GM18498 (cell line): Measurements from ENCODE around the gene PDLIM5.
"Not testable (repeated sequence)": the region's sequence is repeated elsewhere in the genome, so short reads cannot be mapped to it uniquely, and the experiment has no call there.

Experiments
- ATAC-seq: cut with Tn5 transposase; IDR thresholded peaks from one replicate; pipeline ENCODE4 v1.9.1; 2021; ENCODE audit warnings: mild to moderate bottlenecking, moderate library complexity; ENCODE audit not compliant: unreplicated experiment

Gene PDLIM5

GRCh38 chr4:94551643-94552564 lies 100.2 kb downstream of the PDLIM5 start:
- no peak for ATAC-seq

- ATAC-seq: not testable (repeated sequence)
Observed at GRCh38 chr4:94556047-94556446, 104.3 kb downstream of the PDLIM5 start.

GRCh38 chr4:94557632-94558031 lies 105.9 kb downstream of the PDLIM5 start:
- ATAC-seq: not testable (repeated sequence)

GRCh38 chr4:94558392-94558904 lies 106.7 kb downstream of the PDLIM5 start:
- ATAC-seq: no peak

GRCh38 chr4:94559351-94559806 lies 107.6 kb downstream of the PDLIM5 start:
- ATAC-seq: no peak

GRCh38 chr4:94561249-94562024 lies 109.7 kb downstream of the PDLIM5 start:
- no peak for ATAC-seq

GRCh38 chr4:94562285-94562684 lies 110.5 kb downstream of the PDLIM5 start:
- ATAC-seq: no peak

GRCh38 chr4:94564252-94564651 lies 112.5 kb downstream of the PDLIM5 start:
- no peak for ATAC-seq

GRCh38 chr4:94566420-94566819 lies 114.7 kb downstream of the PDLIM5 start:
- no peak for ATAC-seq

- ATAC-seq: peak; percentile 88
Observed at GRCh38 chr4:94567811-94568210, 116.1 kb downstream of the PDLIM5 start.

GRCh38 chr4:94570558-94570957 lies 118.8 kb downstream of the PDLIM5 start:
- no peak for ATAC-seq

- no peak for ATAC-seq
Observed at GRCh38 chr4:94571298-94571697, 119.6 kb downstream of the PDLIM5 start.

GRCh38 chr4:94571715-94572114 lies 120.0 kb downstream of the PDLIM5 start:
- no peak for ATAC-seq

- ATAC-seq: no peak
Observed at GRCh38 chr4:94574050-94574449, 122.3 kb downstream of the PDLIM5 start.

GRCh38 chr4:94574616-94575015 lies 122.9 kb downstream of the PDLIM5 start:
- no peak for ATAC-seq

GRCh38 chr4:94575652-94576051 lies 123.9 kb downstream of the PDLIM5 start:
- ATAC-seq: no peak

- ATAC-seq: no peak
Observed at GRCh38 chr4:94576210-94576609, 124.5 kb downstream of the PDLIM5 start.

- no peak for ATAC-seq
Observed at GRCh38 chr4:94577136-94577535, 125.4 kb downstream of the PDLIM5 start.

GRCh38 chr4:94578195-94578594 lies 126.5 kb downstream of the PDLIM5 start:
- no peak for ATAC-seq

GRCh38 chr4:94581766-94582165 lies 130.0 kb downstream of the PDLIM5 start:
- no peak for ATAC-seq

- ATAC-seq: no peak
Observed at GRCh38 chr4:94582517-94582916, 130.8 kb downstream of the PDLIM5 start.
